H1 (cell line): ENCODE measurements around the gene CACNG8. TPM values are rescaled to one million over a fixed set of nuclear protein-coding genes. Genes with fewer than 3 reads are reported as not detected.

Source experiments
- PHF8 ChIP-seq: fragments of 200-600 bp; sonication (generic); conservative IDR thresholded peaks from 2 replicates; pipeline ENCODE4 v1.7.1; 2012; ENCODE audit warnings: low read depth, mild to moderate bottlenecking, inconsistent platforms, low read length, moderate library complexity
- SIX5 ChIP-seq: IDR thresholded peaks from 2 replicates; pipeline ENCODE4 v1.6.1; 2011; ENCODE audit warnings: mild to moderate bottlenecking, low read depth, low read length
- YY1 ChIP-seq: IDR thresholded peaks from 2 replicates; pipeline ENCODE4 v1.6.1; 2011; ENCODE audit warnings: low read depth, mild to moderate bottlenecking, low read length
- polyA plus RNA-seq, 7 experiments: library from polyadenylated mRNA; depleted of rRNA in 3 of 7; stranded (reverse) in 5 of 7; unstranded in 2 of 7; fragments of >200 nt in 5 of 7; fragments of 200-250 nt in 2 of 7; gene quantifications; 1 replicate in 5 of 7; 2 replicates in 1 of 7; 4 replicates in 1 of 7; pipeline versions ENCODE4 v1.2.1 to v1.2.3, GENCODE V29; 2011 to 2013; ENCODE audit warnings: missing spikeins in 2 of 7, mixed read lengths in 2 of 7
- total RNA-seq: library from RNA; stranded (reverse); fragmentation: NEBNext Ultra II Directional; extraction: Animal tissue kit (Norgen Biotek cat#: 25700); gene quantifications from 2 replicates; pipeline ENCODE4 v1.2.1, GENCODE V29; 2021

The CACNG8 gene
- total and polyA plus RNA-seq, 2 of the 8 experiments (the other 6 are each of a cell fraction or from before 2014, with no cell fraction given): 0.41 to 4.5 TPM

DNA sequence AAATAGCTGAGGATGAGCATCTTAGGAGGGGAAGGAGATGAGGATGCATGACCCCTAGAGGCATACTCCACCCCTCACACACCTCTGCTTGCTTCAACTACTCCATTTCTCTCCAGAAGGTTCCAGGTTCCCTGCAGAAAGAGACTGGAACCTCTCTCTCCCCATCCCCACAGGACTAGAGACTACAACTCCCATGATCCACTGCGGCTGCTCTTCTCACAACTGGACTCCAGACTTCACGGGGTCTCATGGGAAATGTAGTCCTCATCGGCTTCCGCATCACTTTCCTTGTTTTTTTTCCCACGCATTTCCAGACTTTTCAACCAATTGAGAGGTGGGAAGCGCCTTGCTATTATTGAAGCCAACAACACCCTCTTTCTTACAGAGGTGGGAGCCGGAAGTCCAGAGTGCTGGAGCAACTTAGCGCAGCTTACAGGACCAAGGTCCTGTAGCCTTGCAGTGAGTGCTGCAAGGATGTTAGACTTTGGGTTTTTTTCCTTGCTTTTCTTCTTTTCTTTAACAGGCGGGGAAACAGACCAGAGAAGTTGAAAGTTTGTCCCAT is 14.8 kb downstream of the CACNG8 start (continued):
- TF ChIP-seq PHF8: no peak
- TF ChIP-seq YY1: peak; percentile 38; the same call in 1 of the 2 replicates
- peak; percentile 97 for TF ChIP-seq SIX5
